Measurements from ENCODE around the gene ATP4A. TPM values are rescaled to one million over a fixed set of nuclear protein-coding genes. Genes with fewer than 3 reads are reported as not detected.

Gene ATP4A
- total RNA-seq, 1 donor from 2014 or later, result not detected

DNA sequence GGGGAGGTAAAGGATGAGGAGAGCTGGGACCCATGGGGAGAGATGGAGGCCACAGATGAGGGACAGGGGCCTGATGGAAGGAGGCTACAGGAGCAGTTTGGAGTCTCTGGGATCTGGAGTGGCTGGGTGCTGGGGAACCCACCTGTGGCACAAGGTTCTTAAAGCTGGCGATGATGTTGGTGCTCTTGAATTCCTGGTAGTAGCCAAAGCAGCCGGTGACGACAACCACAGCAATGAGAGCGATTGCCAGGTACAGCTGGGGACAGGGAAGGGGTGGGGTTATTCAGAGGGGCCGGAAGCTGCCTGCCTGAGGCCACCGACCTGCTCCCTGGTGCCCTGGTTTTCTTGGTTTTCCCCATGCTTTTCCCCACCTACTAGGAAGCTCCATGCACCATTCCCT is 2.8 kb downstream of the ATP4A start:
- H3K4me1 Mint-ChIP-seq, result peaks cover 24% of the 10 kb centered on the region
- intact Hi-C loops (cut with micrococcal nuclease), result no loop called here
- no peak for ATAC-seq (ENCODE audit: low read depth)
- H3K9me3 Mint-ChIP-seq, result no peaks in the 10 kb centered on the region
- no peak for DNase-seq
- TF ChIP-seq, protein P1, sequence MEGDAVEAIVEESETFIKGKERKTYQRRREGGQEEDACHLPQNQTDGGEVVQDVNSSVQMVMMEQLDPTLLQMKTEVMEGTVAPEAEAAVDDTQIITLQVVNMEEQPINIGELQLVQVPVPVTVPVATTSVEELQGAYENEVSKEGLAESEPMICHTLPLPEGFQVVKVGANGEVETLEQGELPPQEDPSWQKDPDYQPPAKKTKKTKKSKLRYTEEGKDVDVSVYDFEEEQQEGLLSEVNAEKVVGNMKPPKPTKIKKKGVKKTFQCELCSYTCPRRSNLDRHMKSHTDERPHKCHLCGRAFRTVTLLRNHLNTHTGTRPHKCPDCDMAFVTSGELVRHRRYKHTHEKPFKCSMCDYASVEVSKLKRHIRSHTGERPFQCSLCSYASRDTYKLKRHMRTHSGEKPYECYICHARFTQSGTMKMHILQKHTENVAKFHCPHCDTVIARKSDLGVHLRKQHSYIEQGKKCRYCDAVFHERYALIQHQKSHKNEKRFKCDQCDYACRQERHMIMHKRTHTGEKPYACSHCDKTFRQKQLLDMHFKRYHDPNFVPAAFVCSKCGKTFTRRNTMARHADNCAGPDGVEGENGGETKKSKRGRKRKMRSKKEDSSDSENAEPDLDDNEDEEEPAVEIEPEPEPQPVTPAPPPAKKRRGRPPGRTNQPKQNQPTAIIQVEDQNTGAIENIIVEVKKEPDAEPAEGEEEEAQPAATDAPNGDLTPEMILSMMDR (IDR thresholded peaks at IDR 0.05), result no peak
- POLR2A ChIA-PET, result no interaction called here
- peaks cover 63% of the 10 kb centered on the region for H3K27me3 Mint-ChIP-seq
- H3K4me3 Mint-ChIP-seq, result no peak overlapping the region
- no peak overlapping the region for H3K27ac Mint-ChIP-seq
- CTCF ChIA-PET, result no interaction called here
- no peaks in the 10 kb centered on the region for H3K36me3 Mint-ChIP-seq (ENCODE audit: low read depth)

DNA sequence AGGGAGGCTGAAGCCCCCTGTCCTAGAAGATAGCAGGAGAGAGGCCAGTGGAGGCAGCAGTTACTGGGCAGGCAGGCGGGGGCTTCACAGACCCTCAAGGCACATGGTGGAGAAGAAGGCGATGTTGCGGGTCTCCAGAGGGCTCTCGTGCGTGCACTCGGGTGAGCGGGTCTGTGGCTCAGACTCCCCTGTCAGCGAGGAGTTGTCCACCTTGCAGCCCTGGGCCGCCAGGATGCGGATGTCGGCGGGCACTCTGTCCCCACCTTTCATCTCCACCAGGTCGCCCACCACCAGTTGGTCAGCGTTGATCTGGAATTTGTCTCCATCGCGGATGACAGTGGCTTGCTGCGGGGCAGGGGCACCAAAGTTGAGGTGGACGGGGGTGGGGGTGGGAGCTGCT is 3.2 kb downstream of the ATP4A start:
- H3K27me3 Mint-ChIP-seq, result peaks cover 59% of the 10 kb centered on the region
- CTCF ChIA-PET, result no interaction called here
- H3K9me3 Mint-ChIP-seq, result no peaks in the 10 kb centered on the region
- no peak overlapping the region for H3K27ac Mint-ChIP-seq
- ATAC-seq (ENCODE audit: low read depth) (no peak), DNase-seq (no peak)
- H3K36me3 Mint-ChIP-seq (ENCODE audit: low read depth), result no peaks in the 10 kb centered on the region
- TF ChIP-seq, protein P1 (IDR thresholded peaks at IDR 0.05), result no peak
- H3K4me1 Mint-ChIP-seq, result peaks cover 24% of the 10 kb centered on the region
- H3K4me3 Mint-ChIP-seq, result no peak overlapping the region
- intact Hi-C loops (cut with micrococcal nuclease), result no loop called here
- POLR2A ChIA-PET, result no interaction called here

DNA sequence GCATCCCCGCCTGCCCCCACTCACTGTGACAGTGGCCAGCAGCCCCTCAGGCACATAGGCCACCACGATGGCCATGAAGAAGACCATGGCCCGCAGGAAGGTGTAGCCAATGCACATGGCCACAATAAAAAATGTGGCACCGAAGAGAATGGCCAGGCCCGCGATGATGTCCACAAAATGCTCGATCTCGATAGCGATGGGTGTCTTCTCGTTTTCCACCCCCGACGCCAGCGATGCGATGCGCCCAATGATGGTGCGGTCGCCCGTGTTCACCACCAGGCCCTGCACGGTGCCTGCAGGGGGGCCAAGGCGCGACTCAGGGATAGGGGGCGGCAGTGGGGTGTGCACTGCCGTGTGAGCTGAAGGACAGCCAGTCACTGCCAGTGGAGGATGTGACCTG is 3.7 kb downstream of the ATP4A start:
- ChIA-PET CTCF (interaction anchor here (0.8 kb wide), 1 partner anchor 12 kb away, joined by 3 read pairs; no protein-coding TSS in a partner anchor), POLR2A (no interaction called here)

DNA sequence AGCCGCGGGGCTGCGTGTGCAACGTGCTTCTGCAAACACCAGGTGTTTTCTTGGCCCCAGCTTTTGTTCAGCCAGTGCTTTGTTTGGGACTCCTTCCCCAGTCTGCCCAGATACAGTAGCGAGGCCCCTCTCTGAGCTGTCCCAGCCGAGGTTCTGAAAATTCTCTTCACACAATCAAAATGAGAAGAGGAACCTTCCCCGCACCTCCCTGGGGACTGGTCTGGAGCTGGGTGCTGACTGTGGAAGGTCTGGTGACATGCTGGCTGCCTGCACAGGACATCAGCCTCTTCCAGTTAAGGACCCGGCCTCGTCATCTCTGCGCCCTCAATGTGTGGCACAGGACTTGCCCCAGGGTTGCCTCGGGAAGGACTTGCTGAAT is 4.2 kb downstream of the ATP4A start:
- Mint-ChIP-seq H3K4me1 (peaks cover 24% of the 10 kb centered on the region), H3K9me3 (no peaks in the 10 kb centered on the region), H3K27ac (no peak overlapping the region), H3K36me3 (ENCODE audit: low read depth) (no peaks in the 10 kb centered on the region), H3K27me3 (peaks cover 58% of the 10 kb centered on the region), H3K4me3 (peak overlapping the region; percentile 51)
- intact Hi-C loops (cut with micrococcal nuclease), result no loop called here
- ATAC-seq (ENCODE audit: low read depth) (peak; percentile 89), DNase-seq (peak; percentile 34)
- CTCF ChIA-PET, result interaction anchor here (0.8 kb wide), 1 partner anchor 12 kb away, joined by 3 read pairs; no protein-coding TSS in a partner anchor
- POLR2A ChIA-PET, result interaction anchor here (0.6 kb wide), 1 partner anchor 930 kb away, joined by 3 read pairs; no protein-coding TSS in a partner anchor
- TF ChIP-seq, protein P1 (IDR thresholded peaks at IDR 0.05), result no peak

More for the DNA sequence above, 3.7 kb downstream of the ATP4A start:
- DNase-seq (no peak), ATAC-seq (ENCODE audit: low read depth) (no peak)
- no peaks in the 10 kb centered on the region for H3K36me3 Mint-ChIP-seq (ENCODE audit: low read depth)
- H3K27ac Mint-ChIP-seq, result no peak overlapping the region
- peaks cover 58% of the 10 kb centered on the region for H3K27me3 Mint-ChIP-seq
- no peaks in the 10 kb centered on the region for H3K9me3 Mint-ChIP-seq
- H3K4me1 Mint-ChIP-seq, result peaks cover 24% of the 10 kb centered on the region
- no peak overlapping the region for H3K4me3 Mint-ChIP-seq
- intact Hi-C loops (cut with micrococcal nuclease), result no loop called here
- TF ChIP-seq, protein P1 (IDR thresholded peaks at IDR 0.05), result no peak

DNA sequence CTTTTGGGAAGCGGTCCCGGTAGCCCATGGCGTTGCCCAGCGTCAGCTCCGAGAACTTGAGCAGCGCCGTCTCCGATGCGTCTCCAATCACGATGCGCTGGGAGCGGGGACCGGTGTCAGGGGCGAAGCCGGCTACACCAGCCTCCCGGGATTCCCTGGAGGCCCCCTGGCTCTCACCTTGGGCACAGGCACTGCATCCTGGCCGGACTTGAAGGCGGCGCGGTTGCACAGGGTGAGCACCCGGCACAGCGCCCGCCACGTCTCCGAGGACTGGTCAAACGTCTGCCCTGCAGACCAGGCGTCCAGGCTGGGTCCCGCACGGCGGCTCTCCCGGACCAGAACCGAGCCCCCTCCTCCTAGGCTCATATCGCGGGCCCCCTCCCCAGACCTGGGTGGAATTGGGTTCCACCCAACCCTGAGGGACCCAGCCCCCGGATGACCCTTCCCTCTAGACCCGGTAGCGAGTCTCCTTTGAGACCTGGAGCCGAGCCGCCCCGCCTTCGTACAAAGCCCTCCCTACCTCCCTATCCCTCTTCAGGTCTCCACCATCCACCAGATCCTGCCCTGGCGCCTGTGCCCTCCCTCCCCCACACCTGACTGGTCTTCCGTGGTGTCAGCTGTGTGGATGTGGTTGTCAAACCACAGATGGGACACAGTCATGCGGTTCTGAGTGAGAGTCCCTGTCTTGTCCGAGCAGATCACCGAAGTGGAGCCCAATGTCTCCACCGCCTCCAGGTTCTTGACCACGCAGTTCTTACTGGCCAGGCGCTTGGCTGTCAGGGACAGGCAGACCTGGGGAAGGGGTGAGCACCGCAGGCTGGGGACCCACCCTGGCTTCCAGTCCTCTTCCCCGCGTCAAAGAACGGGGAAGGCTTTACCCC is 4.8 kb downstream of the ATP4A start:
- intact Hi-C loops (cut with micrococcal nuclease), result no loop called here
- peak overlapping the region; percentile 51 for H3K4me3 Mint-ChIP-seq

More for the DNA sequence above, 4.8 kb downstream of the ATP4A start:
- H3K4me1 Mint-ChIP-seq, result peaks cover 24% of the 10 kb centered on the region
- TF ChIP-seq, protein P1 (IDR thresholded peaks at IDR 0.05), result no peak
- ATAC-seq (ENCODE audit: low read depth) (peak; percentile 24), DNase-seq (no peak)
- H3K27me3 Mint-ChIP-seq, result peaks cover 56% of the 10 kb centered on the region
- ChIA-PET CTCF (interaction anchor here (0.8 to 0.9 kb wide), 2 partner anchors 10 to 11 kb away, joined by 3 read pairs; no protein-coding TSS in a partner anchor), POLR2A (interaction anchor here (0.6 kb wide), 1 partner anchor 931 kb away, joined by 3 read pairs; no protein-coding TSS in a partner anchor)
- no peaks in the 10 kb centered on the region for H3K9me3 Mint-ChIP-seq
- no peak overlapping the region for H3K27ac Mint-ChIP-seq
- no peaks in the 10 kb centered on the region for H3K36me3 Mint-ChIP-seq (ENCODE audit: low read depth)

Measured in activated B cell treated with CpG ODN at 0.5 μM for 24 hours (primary cell).